Endothelial cell of umbilical vein (primary cell): Measurements from ENCODE around the gene FANK1. TPM values are rescaled to one million over a fixed set of nuclear protein-coding genes. Genes with fewer than 3 reads are reported as not detected.

Experiments
- BruUV-seq: library from RNA; stranded (reverse); fragments of 400-500 nt; replicated peaks from 2 replicates; lab custom pipeline; 2021; lab: Mats Ljungman, UMichigan
- CTCF ChIA-PET: fragments of 300-600, 350-600 bp; sonication (Branson Sonifier 250); formaldehyde crosslinking; loops from one replicate; lab custom pipeline; 2021; ENCODE audit warnings: antibody characterized with exemption, inconsistent platforms; lab: Charles Lee
- POLR2A ChIA-PET: fragments of 300-600, 350-600 bp; sonication (Branson Sonifier 250); formaldehyde crosslinking; loops from one replicate; lab custom pipeline; 2021; ENCODE audit warnings: antibody characterized with exemption, inconsistent platforms; lab: Charles Lee
- DNase-seq: peaks from one replicate; pipeline ENCODE4 v3.0.0-alpha.2; 2011; ENCODE audit warnings: low read depth, low spot score
- FAIRE-seq: peaks from 2 replicates; lab custom pipeline; 2011; peaks lifted over from hg19 to GRCh38; lab: Jason Lieb, UNC
- H2AFZ ChIP-seq: 2 replicates; pipeline ENCODE4 v1.6.0; 2012; ENCODE audit warnings: low read depth, low read length, control low read depth, inconsistent platforms
- H3K27ac ChIP-seq: 2 replicates; pipeline ENCODE4 v1.5.1; 2011; ENCODE audit warnings: low read depth, mild to moderate bottlenecking, control low read depth, low read length, moderate library complexity; ENCODE audit not compliant: insufficient read depth
- H3K27me3 ChIP-seq, 2 experiments: 2 replicates each; pipeline versions ENCODE4 v1.6.0 to v1.6.1; 2011; ENCODE audit warnings: low read length in 2 of 2, mixed read lengths in 1 of 2; ENCODE audit not compliant: control insufficient read depth in 2 of 2, insufficient read depth in 2 of 2
- H3K36me3 ChIP-seq, 2 experiments: 2 replicates in 1 of 2; 3 replicates in 1 of 2; pipeline ENCODE4 v1.5.1; 2011; ENCODE audit warnings: low read length in 2 of 2, mild to moderate bottlenecking in 1 of 2, moderate library complexity in 1 of 2; ENCODE audit not compliant: control insufficient read depth in 2 of 2, insufficient read depth in 2 of 2; ENCODE audit errors: extremely low read depth in 1 of 2
- H3K4me1 ChIP-seq: 3 replicates; pipeline ENCODE4 v1.5.1; 2011; ENCODE audit warnings: mild to moderate bottlenecking, low read length; ENCODE audit not compliant: control insufficient read depth, insufficient read depth; ENCODE audit errors: extremely low read depth
- H3K4me2 ChIP-seq: 2 replicates; pipeline ENCODE4 v1.6.1; 2011; ENCODE audit warnings: low read length, control low read depth, mixed read lengths; ENCODE audit not compliant: insufficient read depth
- H3K4me3 ChIP-seq, 3 experiments: fragments of 200-600 bp in 1 of 3; sonication (generic), shearing (Covaris generic) in 1 of 3; replicated peaks in 1 of 3; 2 replicates each; pipeline ENCODE4 v1.5.1; 2011 to 2016; ENCODE audit warnings: control low read depth in 3 of 3, low read length in 3 of 3, mild to moderate bottlenecking in 2 of 3, inconsistent platforms in 1 of 3, low read depth in 1 of 3, moderate library complexity in 1 of 3; ENCODE audit not compliant: insufficient read depth in 1 of 3
- H3K79me2 ChIP-seq: 2 replicates; pipeline ENCODE4 v1.6.0; 2012; ENCODE audit warnings: low read length, inconsistent platforms; ENCODE audit not compliant: control insufficient read depth, insufficient read depth
- H3K9ac ChIP-seq: replicated peaks from 2 replicates; pipeline ENCODE3; 2011; ENCODE audit warnings: low read length, control low read depth; ENCODE audit not compliant: insufficient read depth; ENCODE audit errors: extremely low read depth
- H3K9me1 ChIP-seq: replicated peaks from 3 replicates; pipeline ENCODE4 v1.6.0; 2011; ENCODE audit warnings: mild to moderate bottlenecking, low read length; ENCODE audit not compliant: control insufficient read depth, insufficient read depth; ENCODE audit errors: extremely low read depth
- H3K9me3 ChIP-seq: replicated peaks from 2 replicates; pipeline ENCODE4 v1.5.1; 2012; ENCODE audit warnings: low read length, inconsistent platforms; ENCODE audit not compliant: control insufficient read depth, insufficient read depth
- H4K20me1 ChIP-seq: replicated peaks from 2 replicates; pipeline ENCODE3; 2011; ENCODE audit warnings: mild to moderate bottlenecking, low read length; ENCODE audit not compliant: control insufficient read depth, insufficient read depth; ENCODE audit errors: extremely low read depth
- CTCF ChIP-seq, 2 donors: IDR thresholded peaks; 1 replicate in 1 of 2; 2 replicates in 1 of 2; pipeline ENCODE4 v1.5.1; 2011; ENCODE audit warnings: low read length in 2 of 2, mild to moderate bottlenecking in 2 of 2, moderate library complexity in 2 of 2, control low read depth in 1 of 2, inconsistent platforms in 1 of 2, low read depth in 1 of 2; ENCODE audit not compliant: insufficient read depth in 1 of 2; ENCODE audit errors: extremely low read depth in 1 of 2
- EZH2 ChIP-seq: IDR thresholded peaks from 2 replicates; pipeline ENCODE4 v1.6.1; 2012; ENCODE audit warnings: borderline replicate concordance, low read depth, mild to moderate bottlenecking, moderate library complexity, low read length, inconsistent platforms; ENCODE audit not compliant: severe bottlenecking
- FOS ChIP-seq: IDR thresholded peaks from 2 replicates; pipeline ENCODE4 v1.6.1; 2011; ENCODE audit warnings: mild to moderate bottlenecking, low read length, moderate library complexity, borderline replicate concordance; ENCODE audit not compliant: insufficient read depth
- GATA2 ChIP-seq: IDR thresholded peaks from 2 replicates; pipeline ENCODE4 v1.7.0; 2011; ENCODE audit warnings: low read depth, mild to moderate bottlenecking, moderate library complexity, mixed read lengths, low read length; ENCODE audit not compliant: insufficient read length, insufficient read depth
- JUN ChIP-seq: IDR thresholded peaks from 2 replicates; pipeline ENCODE4 v1.6.1; 2011; ENCODE audit warnings: borderline replicate concordance, low read depth; ENCODE audit not compliant: insufficient read length, insufficient read depth
- MAX ChIP-seq: IDR thresholded peaks from 2 replicates; pipeline ENCODE4 v1.6.1; 2011; ENCODE audit not compliant: insufficient read depth, insufficient read length
- MYC ChIP-seq: IDR thresholded peaks from one replicate; pipeline ENCODE4 v1.6.1; 2011; ENCODE audit warnings: mild to moderate bottlenecking, low read depth, low read length
- POLR2A ChIP-seq: IDR thresholded peaks from 2 replicates; pipeline ENCODE4 v1.6.1; 2012; ENCODE audit warnings: low read depth, mild to moderate bottlenecking, control low read depth, low read length
- POLR2AphosphoS5 ChIP-seq: IDR thresholded peaks from 2 replicates; pipeline ENCODE4 v1.6.1; 2012; ENCODE audit warnings: low read depth, mild to moderate bottlenecking, control low read depth, low read length, moderate library complexity; ENCODE audit not compliant: insufficient read depth
- dilution Hi-C: fragments of 300-500 bp; cut with MboI; formaldehyde crosslinking; loops from one replicate; pipeline ENCODE4 v1.15.0; 2019; ENCODE audit warnings: low sequenced_read_pairs; ENCODE audit not compliant: extremely low pct_ligation_motif_present
- intact Hi-C: fragments of 100-400 bp; cut with micrococcal nuclease; formaldehyde crosslinking; loops from one replicate; pipeline ENCODE4 v1.10.0; 2022
- polyA plus RNA-seq, 4 experiments: library from polyadenylated mRNA; depleted of rRNA in 3 of 4; stranded (reverse) in 3 of 4; unstranded in 1 of 4; fragments of >200 nt; gene quantifications; 2 replicates each; pipeline versions ENCODE4 v1.2.1 to v1.2.3, GENCODE V29; 2011 to 2012; ENCODE audit warnings: missing spikeins in 1 of 4
- total RNA-seq: library from RNA; stranded (reverse); gene quantifications from 2 replicates; pipeline ENCODE4 v1.2.3, GENCODE V29; 2021

Gene FANK1
- total and polyA plus RNA-seq, 2 donors (not counting 3 experiments of a cell fraction or from before 2014, with no cell fraction given), result 1.6 to 1.9 TPM

DNA sequence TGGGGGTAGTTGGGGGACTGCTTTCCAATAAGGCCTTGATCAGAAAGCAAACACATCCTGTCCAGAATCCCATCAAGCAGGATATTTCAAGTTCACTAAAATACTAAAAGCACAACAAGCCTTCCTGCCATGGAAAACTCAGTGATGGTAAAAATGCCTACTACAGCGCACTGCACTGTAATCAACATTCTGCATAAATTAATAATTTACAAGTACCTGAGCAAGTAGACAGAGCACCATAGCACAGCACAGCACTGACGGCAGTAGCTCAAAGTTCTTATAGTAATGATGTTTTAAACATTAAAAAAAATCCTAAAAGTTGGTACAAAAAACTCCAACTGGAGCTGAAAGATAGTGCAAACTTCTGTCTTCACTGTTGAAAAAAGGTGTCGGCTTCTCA, 120.5 kb downstream of the FANK1 start:
- Histone ChIP-seq H3K9me3 (no peaks in the 10 kb centered on the region), H3K27me3 (no peaks in the 10 kb centered on the region), H3K9me1 (no peaks in the 10 kb centered on the region), H3K36me3 (no peaks in the 10 kb centered on the region), H3K9ac (no peak overlapping the region), H2AFZ (no peak overlapping the region), H3K4me3 (no peak overlapping the region), H4K20me1 (no peaks in the 10 kb centered on the region), H3K27ac (no peak overlapping the region), H3K4me1 (peaks cover 11% of the 10 kb centered on the region), H3K79me2 (no peaks in the 10 kb centered on the region), H3K4me2 (no peak overlapping the region)
- no peak for DNase-seq
- intact Hi-C loops (no loop called here), dilution Hi-C loops (no loop called here)
- BruUV-seq, result no TSS peak
- POLR2A ChIA-PET, result no interaction called here
- FAIRE-seq, result no peak
- TF ChIP-seq GATA2 (no peak), CTCF (IDR thresholded peaks at IDR 0.05; ENCODE audit: extremely low read depth in 1 of 2, insufficient read depth in 1 of 2, low read depth in 1 of 2, low read length in 2 of 2) (no peak), MAX (no peak)
- CTCF ChIA-PET, result interaction anchor here (1.5 kb wide), 2 partner anchors 10 to 82 kb away, joined by 4 read pairs; no protein-coding TSS in a partner anchor

- intact Hi-C loops, result no loop called here
- no peak overlapping the region for H3K9ac ChIP-seq
- dilution Hi-C loops, result no loop called here
- H3K79me2 ChIP-seq, result no peaks in the 10 kb centered on the region
- TF ChIP-seq FOS (no peak), JUN (no peak), CTCF (IDR thresholded peaks at IDR 0.05; ENCODE audit: extremely low read depth in 1 of 2, insufficient read depth in 1 of 2, low read depth in 1 of 2, low read length in 2 of 2) (no peak), GATA2 (no peak), POLR2A (no peak), MYC (no peak), MAX (no peak), EZH2 (no peak), POLR2AphosphoS5 (no peak)
- POLR2A ChIA-PET, result no interaction called here
- H3K9me1 ChIP-seq, result no peaks in the 10 kb centered on the region
- no peaks in the 10 kb centered on the region for H3K9me3 ChIP-seq
- CTCF ChIA-PET, result interaction anchor here (1.0 to 1.5 kb wide), 3 partner anchors 8 to 84 kb away, joined by 3 to 4 read pairs (median 4); no protein-coding TSS in a partner anchor
- no peaks in the 10 kb centered on the region for H3K36me3 ChIP-seq
- H2AFZ ChIP-seq, result no peak overlapping the region
- peak; percentile 33 for FAIRE-seq
- H3K4me3 ChIP-seq, result no peak overlapping the region
- H3K4me2 ChIP-seq, result no peak overlapping the region
- DNase-seq, result peak; percentile 4
- BruUV-seq, result no TSS peak
- H4K20me1 ChIP-seq, result no peaks in the 10 kb centered on the region
- H3K27ac ChIP-seq, result no peak overlapping the region
- H3K4me1 ChIP-seq, result peaks cover 6% of the 10 kb centered on the region
- no peaks in the 10 kb centered on the region for H3K27me3 ChIP-seq
These were observed 121.7 kb downstream of the FANK1 start for GRCh38 chr10:126017961-126018560.
